HG03175 (cell line): ENCODE data around the gene ZFPM1.
"Not testable (repeated sequence)": the region's sequence is repeated elsewhere in the genome, so short reads cannot be mapped to it uniquely, and the experiment has no call there.

Source experiments
- ATAC-seq: cut with Tn5 transposase; IDR thresholded peaks from one replicate; pipeline ENCODE4 v1.9.1; 2021; ENCODE audit warnings: mild to moderate bottlenecking, moderate library complexity; ENCODE audit not compliant: unreplicated experiment

The ZFPM1 gene

GRCh38 chr16:88510091-88510994 is 57.3 kb downstream of the ZFPM1 start:
- no peak for ATAC-seq

GRCh38 chr16:88511060-88511459 is 58.0 kb downstream of the ZFPM1 start:
- ATAC-seq: no peak

- ATAC-seq: no peak
These were observed 58.8 kb downstream of the ZFPM1 start for GRCh38 chr16:88511906-88512305.

- ATAC-seq: no peak
These were observed 59.9 kb downstream of the ZFPM1 start for GRCh38 chr16:88512728-88513696.

- ATAC-seq: no peak
These were observed 61.0 kb downstream of the ZFPM1 start for GRCh38 chr16:88514070-88514469.

- no peak for ATAC-seq
These were observed 61.6 kb downstream of the ZFPM1 start for GRCh38 chr16:88514526-88515232.

- ATAC-seq: no peak
These were observed 62.3 kb downstream of the ZFPM1 start for GRCh38 chr16:88515371-88515770.

GRCh38 chr16:88515925-88516594 is 63.0 kb downstream of the ZFPM1 start:
- no peak for ATAC-seq

- ATAC-seq: no peak
These were observed 63.6 kb downstream of the ZFPM1 start for GRCh38 chr16:88516601-88517061.

GRCh38 chr16:88517208-88517774 is 64.2 kb downstream of the ZFPM1 start:
- not testable (repeated sequence) for ATAC-seq

GRCh38 chr16:88518411-88519111 is 65.5 kb downstream of the ZFPM1 start:
- not testable (repeated sequence) for ATAC-seq

- no peak for ATAC-seq
These were observed 66.2 kb downstream of the ZFPM1 start for GRCh38 chr16:88519240-88519639.

- ATAC-seq: no peak
These were observed 67.0 kb downstream of the ZFPM1 start for GRCh38 chr16:88519938-88520653.

- ATAC-seq: no peak
These were observed 68.6 kb downstream of the ZFPM1 start for GRCh38 chr16:88521674-88522073.

GRCh38 chr16:88522276-88522949 is 69.3 kb downstream of the ZFPM1 start:
- ATAC-seq: no peak

- ATAC-seq: no peak
These were observed 70.5 kb downstream of the ZFPM1 start for GRCh38 chr16:88523309-88524161.

- ATAC-seq: no peak
These were observed 71.3 kb downstream of the ZFPM1 start for GRCh38 chr16:88524274-88524972.
